H1 (cell line): ENCODE results near the gene RTP2. TPM values are rescaled to one million over a fixed set of nuclear protein-coding genes. Genes with fewer than 3 reads are reported as not detected.

Source experiments
- CTCF ChIA-PET: fragments of 300-600 bp; sonication (Branson Sonifier 250); formaldehyde crosslinking; loops from one replicate; lab custom pipeline; 2021; ENCODE audit not compliant: partially characterized antibody; lab: Charles Lee
- POLR2A ChIA-PET: fragments of 300-600 bp; sonication (Branson Sonifier 250); formaldehyde crosslinking; loops from one replicate; lab custom pipeline; 2021; ENCODE audit warnings: inconsistent platforms; ENCODE audit not compliant: partially characterized antibody; lab: Charles Lee
- DNase-seq, 2 experiments: peaks; one replicate each; pipeline versions ENCODE4 v3.0.0 to v3.0.0-alpha.2; 2010 to 2022; ENCODE audit warnings: low spot score in 2 of 2, low read depth in 1 of 2, mixed read lengths in 1 of 2
- FAIRE-seq: peaks from 2 replicates; lab custom pipeline; 2011; peaks lifted over from hg19 to GRCh38; lab: Jason Lieb, UNC
- H2AFZ ChIP-seq: 2 replicates; pipeline ENCODE4 v1.8.1; 2012; ENCODE audit warnings: low read length, inconsistent platforms
- H2AK5ac ChIP-seq: 2 replicates; pipeline ENCODE4 v1.6.1; 2013; ENCODE audit warnings: low read depth, low read length
- H2BK120ac ChIP-seq: replicated peaks from 2 replicates; pipeline ENCODE3; 2013; ENCODE audit warnings: low read depth, low read length, inconsistent platforms
- H2BK12ac ChIP-seq: 2 replicates; pipeline ENCODE4 v1.6.1; 2013; ENCODE audit warnings: low read depth, low read length
- H2BK15ac ChIP-seq: 2 replicates; pipeline ENCODE4 v1.6.1; 2013; ENCODE audit warnings: low read length
- H2BK20ac ChIP-seq: 2 replicates; pipeline ENCODE4 v1.6.1; 2013; ENCODE audit warnings: low read length
- H2BK5ac ChIP-seq: 2 replicates; pipeline ENCODE4 v1.6.1; 2013; ENCODE audit warnings: low read depth, low read length
- H3K14ac ChIP-seq: 2 replicates; pipeline ENCODE4 v1.6.1; 2013; ENCODE audit warnings: inconsistent platforms; ENCODE audit not compliant: insufficient read length
- H3K18ac ChIP-seq: 2 replicates; pipeline ENCODE4 v1.6.1; 2013; ENCODE audit warnings: low read length; ENCODE audit errors: extremely low read depth
- H3K23ac ChIP-seq: 2 replicates; pipeline ENCODE4 v1.6.1; 2013; ENCODE audit warnings: inconsistent platforms; ENCODE audit not compliant: insufficient read length
- H3K23me2 ChIP-seq: 2 replicates; pipeline ENCODE4 v1.6.1; 2013; ENCODE audit warnings: low read depth, low read length
- H3K27ac ChIP-seq: 2 replicates; pipeline ENCODE4 v1.6.1; 2011; ENCODE audit warnings: low read depth, low read length, inconsistent platforms
- H3K27me3 ChIP-seq, 4 experiments: replicated peaks in 1 of 4; 1 replicate in 1 of 4; 2 replicates in 3 of 4; pipeline versions ENCODE4 v1.6.1 to v1.8.1; 2011 to 2013; ENCODE audit warnings: low read length in 3 of 4, mild to moderate bottlenecking in 3 of 4, inconsistent platforms in 2 of 4, mixed read lengths in 2 of 4, moderate library complexity in 1 of 4; ENCODE audit not compliant: control insufficient read depth in 3 of 4, insufficient read depth in 3 of 4; ENCODE audit errors: extremely low read depth in 1 of 4
- H3K36me3 ChIP-seq, 4 experiments: 2 replicates each; pipeline versions ENCODE4 v1.6.1 to v1.8.1; 2011 to 2013; ENCODE audit warnings: mild to moderate bottlenecking in 4 of 4, low read length in 3 of 4, moderate library complexity in 2 of 4, control low read depth in 1 of 4, inconsistent platforms in 1 of 4; ENCODE audit not compliant: insufficient read depth in 4 of 4, control insufficient read depth in 2 of 4
- H3K4ac ChIP-seq: replicated peaks from 2 replicates; pipeline ENCODE3; 2013; ENCODE audit warnings: low read length, low read depth, mixed read lengths, inconsistent platforms; ENCODE audit not compliant: insufficient read length
- H3K4me1 ChIP-seq, 4 experiments: replicated peaks in 1 of 4; 1 replicate in 1 of 4; 2 replicates in 3 of 4; pipeline versions ENCODE4 v1.6.1 to v1.8.1; 2011 to 2013; ENCODE audit warnings: low read length in 3 of 4, inconsistent platforms in 2 of 4, mixed read lengths in 1 of 4; ENCODE audit not compliant: insufficient read depth in 4 of 4, control insufficient read depth in 3 of 4
- H3K4me2 ChIP-seq, 2 experiments: 2 replicates each; pipeline versions ENCODE4 v1.6.1 to v1.8.1; 2011 to 2013; ENCODE audit warnings: low read depth in 2 of 2, low read length in 2 of 2, control low read depth in 1 of 2, inconsistent platforms in 1 of 2, mild to moderate bottlenecking in 1 of 2; ENCODE audit not compliant: insufficient read depth in 1 of 2
- H3K4me3 ChIP-seq, 4 experiments: fragments of 200-600, 300-600 bp in 1 of 4; sonication (generic), shearing (Covaris generic), sonication (Bioruptor Twin) in 1 of 4; 2 replicates each; pipeline versions ENCODE4 v1.5.1 to v1.8.1; 2011 to 2016; ENCODE audit warnings: low read length in 4 of 4, low read depth in 3 of 4, control low read depth in 2 of 4, inconsistent platforms in 2 of 4, mild to moderate bottlenecking in 2 of 4, mixed read lengths in 1 of 4, moderate library complexity in 1 of 4; ENCODE audit not compliant: insufficient read depth in 2 of 4; ENCODE audit errors: extremely low read depth in 1 of 4
- H3K56ac ChIP-seq: replicated peaks from 2 replicates; pipeline ENCODE3; 2013; ENCODE audit warnings: low read depth, mild to moderate bottlenecking, mixed read lengths, low read length, inconsistent platforms; ENCODE audit not compliant: insufficient read length
- H3K79me1 ChIP-seq: 2 replicates; pipeline ENCODE4 v1.6.1; 2013; ENCODE audit warnings: low read depth, low read length, control low read depth
- H3K79me2 ChIP-seq, 2 experiments: 2 replicates each; pipeline versions ENCODE4 v1.6.1 to v1.8.1; 2012 to 2013; ENCODE audit warnings: low read length in 2 of 2, mild to moderate bottlenecking in 2 of 2, inconsistent platforms in 1 of 2; ENCODE audit not compliant: insufficient read depth in 2 of 2, control insufficient read depth in 1 of 2
- H3K9ac ChIP-seq, 4 experiments: replicated peaks in 1 of 4; 1 replicate in 1 of 4; 2 replicates in 3 of 4; pipeline versions ENCODE4 v1.6.1 to v1.8.1; 2011 to 2013; ENCODE audit warnings: low read depth in 3 of 4, low read length in 3 of 4, control low read depth in 2 of 4, mild to moderate bottlenecking in 2 of 4, moderate library complexity in 2 of 4, inconsistent platforms in 1 of 4; ENCODE audit errors: extremely low read depth in 1 of 4
- H3K9me3 ChIP-seq, 2 experiments: 2 replicates each; pipeline versions ENCODE4 v1.6.1 to v1.8.1; 2012 to 2013; ENCODE audit warnings: mild to moderate bottlenecking in 2 of 2, moderate library complexity in 2 of 2, control low read depth in 1 of 2, inconsistent platforms in 1 of 2, low read depth in 1 of 2, low read length in 1 of 2, mixed read lengths in 1 of 2; ENCODE audit not compliant: insufficient read depth in 2 of 2
- H4K20me1 ChIP-seq, 2 experiments: replicated peaks in 1 of 2; 2 replicates each; pipeline versions ENCODE3 to v1.8.1; 2011 to 2013; ENCODE audit warnings: inconsistent platforms in 2 of 2, low read length in 2 of 2, mild to moderate bottlenecking in 1 of 2; ENCODE audit not compliant: insufficient read depth in 2 of 2, control insufficient read depth in 1 of 2
- H4K5ac ChIP-seq: 2 replicates; pipeline ENCODE4 v1.6.1; 2013; ENCODE audit warnings: low read length, low read depth, mixed read lengths, inconsistent platforms; ENCODE audit not compliant: insufficient read length
- H4K8ac ChIP-seq: 2 replicates; pipeline ENCODE4 v1.8.0; 2013; ENCODE audit warnings: mild to moderate bottlenecking, moderate library complexity, low read length, inconsistent platforms; ENCODE audit not compliant: insufficient read depth; ENCODE audit errors: extremely low read depth
- H4K91ac ChIP-seq: replicated peaks from 2 replicates; pipeline ENCODE3; 2013; ENCODE audit warnings: low read length, mixed read lengths, inconsistent platforms; ENCODE audit not compliant: insufficient read length
- CTCF ChIP-seq, 3 experiments: IDR thresholded peaks; 1 replicate in 2 of 3; 2 replicates in 1 of 3; pipeline versions ENCODE4 v1.5.1 to v1.6.1; 2011; ENCODE audit warnings: low read length in 3 of 3, mild to moderate bottlenecking in 3 of 3, inconsistent platforms in 2 of 3, low read depth in 1 of 3, moderate library complexity in 1 of 3; ENCODE audit not compliant: insufficient read depth in 1 of 3; ENCODE audit errors: control extremely low read depth in 1 of 3
- EZH2 ChIP-seq: fragments of 200-600 bp; sonication (generic); IDR thresholded peaks from 2 replicates; pipeline ENCODE4 v1.7.1; 2012; ENCODE audit warnings: low read depth, mild to moderate bottlenecking, moderate library complexity, low read length, inconsistent platforms; ENCODE audit not compliant: severe bottlenecking
- GTF2F1 ChIP-seq: IDR thresholded peaks from 2 replicates; pipeline ENCODE4 v1.6.1; 2012; ENCODE audit warnings: low read depth, low read length, improper control_type of control experiment, borderline replicate concordance
- JUND ChIP-seq: IDR thresholded peaks from 2 replicates; pipeline ENCODE4 v1.6.1; 2011; ENCODE audit warnings: mild to moderate bottlenecking, improper control_type of control experiment, low read length
- KDM1A ChIP-seq: fragments of 200-600, 300-600 bp; sonication (generic); IDR thresholded peaks from 2 replicates; pipeline ENCODE4 v1.7.1; 2016; ENCODE audit warnings: mild to moderate bottlenecking, low read length, borderline replicate concordance
- KDM4A ChIP-seq: IDR thresholded peaks from one replicate; pipeline ENCODE4 v1.7.1; 2012; ENCODE audit warnings: low read depth, mild to moderate bottlenecking, moderate library complexity, low read length, inconsistent platforms; ENCODE audit not compliant: severe bottlenecking
- RBBP5 ChIP-seq: IDR thresholded peaks from 2 replicates; pipeline ENCODE4 v1.7.1; 2012; ENCODE audit warnings: low read depth, mild to moderate bottlenecking, inconsistent platforms, low read length, moderate library complexity, borderline replicate concordance
- SAP30 ChIP-seq: fragments of 300-600 bp; sonication (generic); IDR thresholded peaks from 2 replicates; pipeline ENCODE4 v1.7.1; 2012; ENCODE audit warnings: low read length, moderate library complexity, mild to moderate bottlenecking, inconsistent platforms; ENCODE audit not compliant: insufficient read depth, insufficient replicate concordance
- SIN3A ChIP-seq, 2 experiments: IDR thresholded peaks in 1 of 2; conservative IDR thresholded peaks in 1 of 2; 2 replicates each; pipeline ENCODE4 v1.6.1; 2011 to 2012; ENCODE audit warnings: low read length in 2 of 2, improper control_type of control experiment in 1 of 2, low read depth in 1 of 2, mild to moderate bottlenecking in 1 of 2
- SIX5 ChIP-seq: IDR thresholded peaks from 2 replicates; pipeline ENCODE4 v1.6.1; 2011; ENCODE audit warnings: mild to moderate bottlenecking, low read depth, low read length
- TCF12 ChIP-seq: IDR thresholded peaks from 2 replicates; pipeline ENCODE4 v1.6.1; 2011; ENCODE audit warnings: low read depth, mild to moderate bottlenecking, low read length
- WGBS, 2 experiments: shearing (Covaris generic) in 1 of 2; methylation state at CpG; one replicate each; pipeline versions ENCODE4 v1.1.6 to v1.1.7; 2013 to 2015; ENCODE audit warnings: low lambda C conversion rate in 2 of 2, mixed read lengths in 2 of 2, inconsistent platforms in 1 of 2, low coverage in 1 of 2, missing lambda C conversion rate in 1 of 2; ENCODE audit not compliant: insufficient replicate concordance in 2 of 2, insufficient coverage in 1 of 2, insufficient read length in 1 of 2; ENCODE audit errors: extremely low coverage in 1 of 2, missing lambda C conversion rate in 1 of 2; 5-methylcytosine and 5-hydroxymethylcytosine counted together
- polyA plus RNA-seq, 7 experiments: library from polyadenylated mRNA; depleted of rRNA in 3 of 7; stranded (reverse) in 5 of 7; unstranded in 2 of 7; fragments of >200 nt in 5 of 7; fragments of 200-250 nt in 2 of 7; gene quantifications; 1 replicate in 5 of 7; 2 replicates in 1 of 7; 4 replicates in 1 of 7; pipeline versions ENCODE4 v1.2.1 to v1.2.3, GENCODE V29; 2011 to 2013; ENCODE audit warnings: missing spikeins in 2 of 7, mixed read lengths in 2 of 7
- total RNA-seq: library from RNA; stranded (reverse); fragmentation: NEBNext Ultra II Directional; extraction: Animal tissue kit (Norgen Biotek cat#: 25700); gene quantifications from 2 replicates; pipeline ENCODE4 v1.2.1, GENCODE V29; 2021

RTP2 gene
- total and polyA plus RNA-seq, 2 of the 8 experiments (the other 6 are each of a cell fraction or from before 2014, with no cell fraction given) = not detected

DNA sequence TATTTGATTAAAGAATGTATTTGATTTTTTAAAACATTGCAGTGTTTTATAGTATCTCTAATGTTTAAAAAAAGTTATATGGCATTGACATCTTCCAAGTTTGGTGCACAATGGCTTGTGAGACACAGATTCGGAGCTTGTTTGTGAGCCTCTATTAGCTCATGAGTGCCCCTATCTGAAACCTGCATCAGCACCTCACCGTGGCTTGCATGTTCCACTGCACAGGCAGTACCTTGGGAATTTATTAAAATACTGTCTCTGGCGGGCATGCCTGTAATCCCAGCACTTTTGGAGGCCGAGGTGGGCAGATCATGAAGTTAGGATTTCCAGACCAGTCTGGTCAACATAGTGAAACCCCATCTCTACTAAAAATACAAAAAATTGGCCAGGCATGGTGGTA, 6.8 kb upstream of the RTP2 start:
- CTCF ChIA-PET = interaction anchor here (0.6 to 23.0 kb wide), 13 partner anchors 9 to 910 kb away, joined by 3 to 280 read pairs (median 5); no protein-coding TSS in a partner anchor
- no peak for FAIRE-seq
- TF ChIP-seq SIX5 (no peak), JUND (no peak), EZH2 (no peak), KDM1A (no peak), CTCF (IDR thresholded peaks at IDR 0.05; ENCODE audit: control extremely low read depth in 1 of 3, insufficient read depth in 1 of 3, low read depth in 1 of 3, low read length in 3 of 3) (peak; percentile 21 to 57 (median 51)), GTF2F1 (no peak), RBBP5 (no peak), TCF12 (no peak), SAP30 (no peak), SIN3A (conservative IDR thresholded peaks at IDR 0.05 in 1 of 2, IDR thresholded peaks at IDR 0.05 in 1 of 2; ENCODE audit: low read depth in 1 of 2, low read length in 2 of 2) (no peak), KDM4A (no peak)

More for the DNA sequence above, 6.8 kb upstream of the RTP2 start:
- Histone ChIP-seq H3K4ac (no peak overlapping the region), H4K91ac (no peak overlapping the region), H3K9ac (no peak overlapping the region), H3K79me2 (no peaks in the 10 kb centered on the region), H2BK20ac (no peak overlapping the region), H3K27me3 (no peaks in the 10 kb centered on the region), H3K18ac (no peak overlapping the region), H3K36me3 (no peaks in the 10 kb centered on the region), H3K4me3 (no peak overlapping the region), H3K14ac (no peak overlapping the region), H2BK12ac (no peak overlapping the region), H3K9me3 (no peaks in the 10 kb centered on the region; a peak in 1 of 4 replicates), H2BK120ac (no peak overlapping the region), H3K79me1 (no peaks in the 10 kb centered on the region), H4K8ac (no peak overlapping the region), H3K23me2 (0 out of 2 replicates have a peak, but pooled peaks cover 2% of the 10 kb centered on the region), H3K56ac (no peak overlapping the region), H2BK15ac (no peak overlapping the region), H2AK5ac (no peak overlapping the region), H3K23ac (no peak overlapping the region), H2AFZ (no peak overlapping the region), H3K4me1 (no peaks in the 10 kb centered on the region), H4K5ac (no peak overlapping the region), H3K27ac (no peak overlapping the region), H3K4me2 (no peak overlapping the region), H4K20me1 (no peaks in the 10 kb centered on the region), H2BK5ac (no peak overlapping the region)
- POLR2A ChIA-PET = interaction anchor here (2.0 kb wide), 1 partner anchor 390 kb away, joined by 5 read pairs; no protein-coding TSS in a partner anchor
- WGBS, 2 experiments = 63% methylated on average over 4 of the region's 4 CpGs; no CpG with 5 or more reads in 1 of the 2 experiments
- no peak for DNase-seq
